ENCODE measurements around the gene ARHGAP5.

The ARHGAP5 gene

DNA sequence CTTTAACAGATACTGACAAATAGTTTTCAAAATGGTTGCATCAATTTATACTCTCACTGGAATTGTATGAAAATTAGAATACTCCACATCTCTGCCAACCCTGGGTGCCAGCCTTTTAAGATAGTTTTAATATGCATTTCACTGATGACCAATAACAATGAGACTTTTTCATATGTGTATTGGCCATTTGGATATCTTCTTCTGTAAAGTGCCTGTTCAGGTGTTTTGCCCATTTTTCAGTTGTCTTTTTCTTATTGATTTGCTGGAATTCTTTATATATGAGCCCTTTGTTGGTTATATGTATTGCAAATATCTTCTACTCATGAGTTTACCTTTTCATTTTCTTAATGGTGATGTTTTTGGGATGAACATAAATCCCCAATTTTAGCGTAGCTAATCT, 108.0 kb downstream of the ARHGAP5 start:
- no peak for DNase-seq

DNA sequence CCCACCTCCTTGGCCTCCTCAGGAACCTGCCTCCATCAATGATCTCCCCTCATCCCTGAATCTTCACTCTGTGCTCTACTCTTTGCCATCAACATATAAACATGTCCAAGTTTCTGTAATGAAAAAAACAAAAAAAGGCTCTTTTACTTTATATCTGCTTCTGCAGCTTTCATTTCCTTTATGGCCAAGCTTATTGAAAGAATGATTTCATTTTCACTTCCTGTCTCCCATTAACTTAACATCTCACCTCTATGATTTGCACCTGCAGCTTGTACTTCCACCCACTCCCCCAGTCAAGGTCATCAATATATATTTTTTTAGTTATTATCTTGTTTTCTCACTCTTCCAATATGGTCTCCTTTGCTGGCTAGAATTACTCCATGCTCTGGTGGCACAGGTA, 109.1 kb downstream of the ARHGAP5 start:
- DNase-seq: no peak

DNA sequence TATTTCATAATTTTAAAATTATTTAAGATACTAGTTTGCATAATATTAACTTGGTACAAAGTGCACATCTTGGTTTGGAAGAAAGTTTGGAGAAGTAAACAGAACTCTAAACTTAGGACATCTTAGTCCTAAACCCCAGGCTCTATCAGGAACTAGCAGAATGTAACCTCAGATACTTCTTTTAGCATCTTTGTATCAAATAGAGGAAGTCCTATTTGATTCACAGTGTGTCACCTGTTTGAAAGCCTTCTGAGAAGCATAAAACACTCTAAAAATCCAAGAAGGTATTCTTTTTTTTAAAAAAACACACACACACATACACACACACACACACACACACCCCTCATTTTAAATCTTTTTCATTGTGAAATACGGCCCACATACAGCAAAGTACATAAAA, 112.7 kb downstream of the ARHGAP5 start:
- no peak for DNase-seq

DNA sequence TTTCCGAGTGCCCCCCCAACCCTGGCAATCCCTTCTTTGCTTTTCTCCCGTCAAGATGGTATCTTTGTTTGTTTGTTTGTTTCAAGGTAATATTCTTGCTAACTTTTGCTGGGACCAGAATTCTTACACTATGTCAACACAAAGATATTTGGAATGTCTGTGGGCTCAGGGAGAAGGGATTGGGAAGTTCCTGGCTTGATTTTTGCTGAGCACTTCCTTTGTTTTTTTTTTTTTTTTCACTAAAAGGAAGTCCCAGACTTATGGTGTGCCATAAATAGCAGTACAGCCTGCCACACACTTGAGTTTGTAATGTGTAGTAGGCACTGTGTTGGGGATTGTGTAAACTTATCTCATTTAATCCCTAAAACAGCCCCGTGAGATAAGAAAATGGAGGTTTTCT, 113.6 kb downstream of the ARHGAP5 start:
- DNase-seq: no peak

DNA sequence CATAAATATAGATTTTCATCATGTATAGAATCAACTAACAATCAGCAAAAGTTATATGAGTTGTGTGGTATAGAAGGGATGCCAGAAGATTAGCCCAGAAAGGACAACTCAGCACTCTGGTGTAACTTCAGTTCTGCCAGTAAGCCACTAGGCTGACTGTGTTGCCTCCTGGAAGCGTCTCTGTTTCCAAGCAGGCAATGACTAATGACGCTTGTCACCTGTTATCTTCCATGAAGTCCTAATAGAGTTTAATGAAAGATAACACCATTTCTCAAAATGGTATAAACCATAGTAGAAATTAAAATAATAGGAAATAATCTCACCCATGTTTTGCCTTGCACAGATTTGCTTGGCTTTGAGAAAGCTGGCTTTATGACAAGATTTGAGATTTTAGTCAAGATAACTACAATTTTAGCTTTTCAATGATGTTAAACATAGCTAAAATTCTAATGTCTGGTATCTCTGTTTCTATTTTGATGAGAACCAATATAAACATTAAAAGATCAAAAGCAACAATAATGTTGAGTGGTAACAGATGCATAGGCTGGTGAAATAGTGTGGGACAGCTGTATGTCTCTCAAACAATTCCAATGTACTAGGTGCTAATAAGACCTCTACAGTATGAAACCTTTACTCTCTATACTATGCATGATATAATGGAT, 115.7 kb downstream of the ARHGAP5 start:
- DNase-seq: no peak

DNA sequence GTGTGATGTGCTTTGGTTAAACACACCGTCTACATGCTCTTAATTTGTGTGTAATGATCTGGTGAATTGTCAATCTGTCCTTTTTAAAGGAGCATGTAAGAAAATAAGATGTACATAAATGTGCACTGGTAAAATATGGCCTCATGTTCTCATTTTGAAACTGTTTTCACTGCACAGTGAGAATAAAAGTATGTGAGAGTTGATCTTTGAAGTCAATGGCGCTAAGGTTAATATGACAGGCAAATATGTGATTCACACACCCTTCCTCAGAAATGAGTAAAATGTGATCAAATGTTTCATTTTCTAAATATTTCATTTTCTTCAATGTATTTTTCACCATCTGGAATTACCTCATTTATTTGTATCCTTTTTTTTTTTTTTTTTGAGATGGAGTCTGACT, 116.4 kb downstream of the ARHGAP5 start:
- DNase-seq: no peak

DNA sequence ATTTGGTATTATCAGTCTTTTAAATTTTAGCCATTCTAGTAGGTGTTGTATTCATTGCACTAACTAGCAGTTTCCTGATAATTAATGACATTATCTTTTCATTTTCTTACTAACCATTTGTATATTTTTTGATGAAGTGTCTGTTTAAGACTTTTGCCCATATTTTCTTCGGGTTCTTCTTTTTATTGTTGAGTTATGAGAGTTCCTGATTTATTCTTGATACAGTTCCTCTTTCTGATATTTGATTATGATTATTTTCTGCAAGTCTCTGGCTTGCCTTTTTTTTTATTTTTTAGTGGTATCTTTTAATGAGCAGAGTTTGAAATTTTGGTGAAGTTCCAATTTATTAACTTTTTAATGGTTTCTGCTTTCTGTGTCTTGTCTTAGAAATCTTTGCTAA, 118.5 kb downstream of the ARHGAP5 start:
- no peak for DNase-seq

DNA sequence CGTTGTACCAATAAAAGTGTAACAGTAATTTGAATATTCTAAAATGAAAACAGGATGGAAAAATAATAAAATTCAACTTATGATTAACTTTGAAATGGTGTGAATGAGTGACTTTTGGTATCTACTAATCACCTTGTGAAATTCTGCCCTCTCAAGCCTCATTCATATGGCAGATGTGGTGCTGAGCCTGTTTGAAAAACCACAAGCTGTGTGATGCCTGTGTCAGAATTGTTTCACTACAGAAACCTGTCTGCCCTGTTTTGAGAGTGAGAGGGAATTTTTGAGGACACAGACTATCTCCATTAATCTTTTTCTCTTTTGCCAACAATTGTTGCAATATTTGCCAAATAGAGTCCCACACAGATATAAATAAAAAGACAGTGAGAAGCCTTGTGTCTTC, 120.8 kb downstream of the ARHGAP5 start:
- no peak for DNase-seq

DNA sequence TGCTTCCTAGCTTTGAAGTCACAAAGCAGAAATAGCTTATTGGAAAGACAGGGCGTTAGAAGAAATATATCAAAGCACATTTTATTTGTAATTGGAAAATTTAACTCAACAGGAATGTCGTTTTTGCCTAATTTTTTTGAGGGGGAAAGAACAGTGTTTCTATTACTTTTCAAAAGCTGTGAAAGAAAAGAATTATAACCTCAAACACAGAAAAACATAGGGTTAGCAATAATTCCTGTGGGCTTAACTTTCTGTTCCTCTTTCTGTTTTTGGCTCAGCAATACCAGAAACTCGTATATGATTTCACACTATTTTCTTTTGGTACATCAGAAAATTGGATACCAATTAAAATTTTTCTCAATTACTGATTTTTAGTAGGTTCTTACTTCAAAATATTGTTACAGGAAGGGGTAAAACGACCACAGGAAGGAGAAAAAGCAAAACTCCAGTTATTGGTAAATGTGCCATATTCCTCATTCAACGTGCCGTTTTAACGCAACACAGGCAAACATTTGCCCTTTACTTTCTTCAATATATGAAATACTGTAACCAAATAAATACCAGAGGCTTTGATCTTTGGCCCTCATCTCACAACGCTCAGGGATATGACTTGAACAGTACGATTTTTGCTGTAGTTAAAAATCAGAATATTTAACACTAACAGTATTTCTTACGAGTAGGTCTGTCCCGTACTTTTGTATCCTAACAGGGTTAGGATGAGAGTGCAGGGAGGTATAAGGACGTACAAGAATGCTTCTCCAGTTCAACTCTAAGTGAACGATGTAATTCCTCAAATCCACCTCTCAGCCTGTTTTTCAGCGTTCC, 123.5 kb downstream of the ARHGAP5 start:
- DNase-seq: no peak

DNA sequence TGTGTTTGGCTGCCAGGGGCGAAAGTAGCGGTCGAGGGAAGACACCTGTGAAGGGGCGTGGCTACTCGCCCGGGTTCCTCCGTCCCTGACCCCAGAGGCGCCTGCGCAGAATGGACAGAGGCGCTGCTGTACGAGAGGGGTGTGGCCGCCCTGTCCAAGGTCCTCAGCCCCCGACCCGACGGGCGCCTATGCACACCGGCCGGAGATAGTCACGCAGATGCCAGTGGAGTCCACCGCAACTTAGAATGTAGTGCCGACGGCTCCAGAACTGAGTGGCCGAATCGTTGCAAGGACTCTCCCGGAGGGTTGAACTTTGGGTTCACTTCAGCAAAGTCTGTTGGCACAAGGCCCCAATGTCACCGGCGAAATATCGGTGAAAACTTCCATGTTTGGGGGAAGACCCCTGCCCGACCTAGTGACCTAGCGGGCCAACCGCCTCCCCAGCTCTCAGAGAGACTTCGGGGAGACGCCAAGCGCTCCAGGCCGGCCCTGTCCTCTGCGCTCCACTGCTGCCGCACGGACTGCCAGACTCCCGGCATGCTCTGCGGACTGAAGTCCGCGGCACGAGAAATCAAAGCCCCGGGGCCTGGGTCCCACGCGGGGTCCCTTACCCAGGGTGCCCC, 124.2 kb downstream of the ARHGAP5 start:
- DNase-seq: peak; percentile 23 to 58 (median 43)

DNA sequence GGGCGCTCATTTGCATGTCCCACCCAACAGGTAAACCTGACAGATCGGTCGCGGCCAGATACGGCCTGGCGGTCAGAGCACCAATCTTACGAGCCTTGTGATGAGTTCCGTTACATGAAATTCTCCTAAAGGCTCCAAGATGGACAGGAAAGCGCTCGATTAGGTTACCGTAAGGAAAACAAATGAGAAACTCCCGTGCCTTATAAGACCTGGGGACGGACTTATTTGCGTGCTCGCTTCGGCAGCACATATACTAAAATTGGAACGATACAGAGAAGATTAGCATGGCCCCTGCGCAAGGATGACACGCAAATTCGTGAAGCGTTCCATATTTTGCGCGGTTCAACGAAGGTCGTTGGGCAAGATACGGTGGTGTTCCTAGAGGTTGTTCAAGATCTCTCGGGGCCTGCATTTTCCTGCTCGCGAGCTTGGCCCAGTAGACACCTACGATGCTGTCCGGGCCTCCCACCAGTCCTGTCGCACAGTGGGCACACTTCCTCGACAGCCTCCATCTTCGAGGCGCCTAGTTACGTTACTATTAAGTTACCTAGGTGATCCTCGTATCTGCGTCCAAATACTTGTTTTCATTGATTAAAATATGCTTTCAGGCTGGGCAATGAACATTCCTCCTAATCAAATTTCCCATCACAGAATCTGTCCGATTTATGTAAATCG, 124.8 kb downstream of the ARHGAP5 start, which contains the start of gene RNU6-7:
Gene RNU6-7 (plus strand): TSS at position 230 of the 675 bp plus-strand sequence.
- peak in 1 of 4 experiments; percentile 37 for DNase-seq

DNA sequence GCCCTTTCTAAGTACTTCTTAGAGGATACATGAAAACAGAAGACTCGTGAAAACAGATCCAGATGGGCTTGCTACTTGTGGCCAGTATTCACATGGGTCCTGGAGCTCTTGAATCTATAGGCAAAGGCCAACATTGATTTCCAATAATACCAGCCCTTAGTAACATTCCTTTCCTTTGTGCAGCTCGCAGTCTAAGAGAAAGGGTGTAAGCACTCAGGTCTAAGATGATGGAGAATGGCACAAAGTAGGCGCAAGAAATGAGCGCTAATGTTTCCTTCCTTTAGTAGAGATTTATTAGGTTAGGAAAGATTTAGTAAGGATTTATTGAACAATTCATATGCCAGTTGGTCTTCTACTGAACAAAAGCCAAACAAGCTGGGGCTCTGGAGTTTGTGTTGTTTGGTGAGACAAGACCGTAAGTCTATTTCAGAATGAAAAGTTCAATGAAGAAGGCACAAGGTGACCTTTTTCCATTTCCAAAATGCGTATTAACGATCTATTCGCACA, 125.4 kb downstream of the ARHGAP5 start:
- DNase-seq: no peak

DNA sequence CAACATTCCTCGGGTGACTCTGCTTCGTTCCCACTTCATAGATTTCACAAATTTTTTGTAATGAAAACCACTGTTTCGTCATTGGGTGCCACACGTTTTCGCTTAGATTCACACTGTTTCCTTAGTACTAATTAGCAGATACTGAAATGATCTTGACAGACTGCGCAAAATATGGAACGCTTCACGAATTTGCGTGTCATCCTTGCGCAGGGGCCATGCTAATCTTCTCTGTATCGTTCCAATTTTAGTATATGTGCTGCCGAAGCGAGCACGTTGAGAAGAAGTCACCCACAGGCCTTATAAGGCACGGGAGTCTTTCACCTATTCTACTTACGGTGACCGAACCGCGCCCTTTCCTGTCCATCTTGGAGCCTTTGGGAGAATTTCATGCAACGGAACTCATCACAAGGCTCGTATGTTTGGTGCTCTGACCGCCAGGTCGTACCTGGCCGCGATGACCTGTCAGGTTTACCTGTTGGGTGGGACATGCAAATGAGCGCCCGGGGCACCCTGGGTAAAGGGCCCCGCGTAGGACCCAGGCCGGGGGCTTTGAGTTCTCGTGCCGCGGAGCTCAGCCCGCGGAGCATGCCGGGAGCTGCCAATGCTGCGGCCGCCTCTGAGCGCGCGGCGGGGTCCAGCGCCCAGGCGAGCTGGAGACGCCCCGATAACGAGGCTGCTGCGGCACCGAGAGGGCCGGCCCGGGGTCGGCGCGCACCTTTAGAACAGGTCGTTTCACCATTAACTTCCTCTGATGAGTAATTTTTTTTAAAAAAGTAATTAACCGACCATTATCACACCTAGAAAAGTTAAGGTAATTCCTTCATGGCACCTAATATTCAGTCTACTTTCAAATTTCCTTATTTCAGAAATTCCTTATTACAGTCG, 126.1 kb downstream of the ARHGAP5 start, which contains the start of gene RNU6-8:
Gene RNU6-8 (minus strand): TSS at position 272 of the 885 bp plus-strand sequence.
- DNase-seq: peak; percentile 66 to 75 (median 68)

DNA sequence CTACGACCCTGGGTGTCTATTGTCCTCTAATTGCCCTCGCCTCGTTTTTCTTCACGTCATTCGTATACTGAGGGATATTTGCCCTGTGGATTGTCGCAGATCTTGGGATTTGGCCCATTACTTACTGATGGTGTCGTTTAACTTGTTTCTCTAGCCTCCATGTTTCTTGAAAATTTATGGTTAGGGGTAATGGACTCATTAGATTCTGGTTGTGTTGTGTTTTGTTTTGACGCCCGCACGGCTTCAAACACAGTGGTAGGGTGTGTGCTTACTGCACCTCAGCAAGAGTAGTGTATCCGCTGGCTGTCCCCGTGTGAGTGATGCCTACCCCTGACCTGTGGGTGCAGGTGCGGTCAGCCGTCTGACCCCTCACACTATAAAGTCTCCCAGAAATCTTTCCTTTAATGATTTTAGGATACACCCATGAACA, 126.8 kb downstream of the ARHGAP5 start:
- no peak for DNase-seq

DNA sequence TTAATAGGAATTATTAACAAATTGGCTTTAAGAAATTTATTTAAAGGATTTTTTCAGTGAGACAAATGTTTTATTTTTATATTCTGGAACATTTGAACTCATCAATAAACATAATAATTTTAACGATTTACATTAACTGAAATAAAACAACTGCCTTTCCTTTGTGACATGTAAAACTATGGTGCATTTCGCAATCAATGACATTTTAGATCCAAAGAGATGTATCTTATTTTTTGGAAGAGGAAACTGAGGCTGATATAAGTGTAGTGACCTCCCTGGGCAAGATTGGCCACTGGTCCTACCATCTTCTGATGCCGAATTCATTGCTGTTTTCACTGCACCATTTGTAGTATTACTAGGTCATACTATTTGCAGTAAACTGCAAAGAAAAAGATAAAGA, 128.4 kb downstream of the ARHGAP5 start:
- no peak for DNase-seq

DNA sequence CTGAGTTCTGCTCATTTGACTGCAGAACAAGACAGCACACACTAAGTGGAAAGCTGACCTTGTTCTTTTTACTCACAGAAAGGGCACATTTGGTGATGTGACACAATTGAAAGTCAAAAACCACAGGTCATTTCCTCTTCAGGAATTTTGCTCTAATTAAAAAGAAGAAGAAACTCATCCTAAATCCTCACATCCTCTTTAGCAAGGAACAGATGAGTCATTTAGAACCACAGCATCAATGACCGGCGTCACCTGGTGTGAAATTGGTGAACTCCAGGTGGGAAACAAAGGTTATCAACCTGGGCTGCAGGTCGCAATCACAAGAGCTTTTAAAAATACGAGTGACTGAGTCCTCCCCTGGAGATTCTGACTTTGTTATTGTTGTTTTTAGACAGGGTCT, 128.9 kb downstream of the ARHGAP5 start:
- DNase-seq: no peak

DNA sequence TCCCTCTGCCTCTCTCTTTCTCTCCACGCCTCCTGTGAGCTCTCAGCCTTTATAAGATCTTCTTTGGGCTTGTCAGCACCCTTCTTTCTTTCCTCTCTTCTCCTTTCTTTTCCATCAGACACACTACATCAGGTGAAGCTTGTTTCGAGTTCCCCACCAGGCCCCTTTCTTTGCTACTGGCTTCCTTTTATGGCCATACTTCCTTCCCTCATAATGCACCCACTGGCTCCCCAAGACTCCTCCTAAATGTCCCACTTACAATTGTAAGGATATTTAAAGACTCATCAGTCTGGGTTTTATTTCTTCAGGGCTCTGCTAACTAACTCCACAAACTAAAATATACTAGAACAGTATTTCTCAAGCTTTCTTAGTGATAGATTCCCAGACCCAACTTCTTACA, 129.4 kb downstream of the ARHGAP5 start:
- DNase-seq: no peak

DNA sequence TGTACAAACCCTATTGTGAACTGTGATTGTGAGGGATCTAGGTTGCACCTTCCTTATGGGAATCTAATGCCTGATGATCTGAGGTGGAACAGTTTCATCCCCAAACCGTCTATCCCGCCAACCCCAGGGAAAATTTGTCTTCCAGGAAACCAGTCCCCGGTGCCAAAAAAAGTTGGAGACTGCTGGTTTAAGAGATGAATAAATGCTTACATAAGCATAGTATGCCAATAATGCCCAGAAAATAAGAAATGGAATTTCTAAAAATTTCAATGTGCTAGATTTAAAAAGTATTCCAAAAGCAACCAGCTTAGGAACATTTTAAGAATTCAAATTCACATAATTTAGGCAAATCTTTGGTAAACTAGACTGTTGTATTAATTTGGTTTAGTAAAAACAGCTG, 131.4 kb downstream of the ARHGAP5 start:
- no peak for DNase-seq

Measured in activated CD4-positive, CD25-positive, alpha-beta regulatory T cell (primary cell).